Keratinocyte (primary cell): ENCODE data around the gene FAM3B. TPM values are rescaled to one million over a fixed set of nuclear protein-coding genes. Genes with fewer than 3 reads are reported as not detected.

Experiments used
- DNase-seq: peaks from one replicate; pipeline ENCODE4 v3.0.0-alpha.2; 2011; ENCODE audit warnings: low read depth, missing footprints, low spot score
- FAIRE-seq: peaks from 2 replicates; lab custom pipeline; 2011; peaks lifted over from hg19 to GRCh38; lab: Jason Lieb, UNC
- H2AFZ ChIP-seq: 2 replicates; pipeline ENCODE4 v1.6.0; 2012; ENCODE audit warnings: low read length, control low read depth, inconsistent platforms; ENCODE audit not compliant: control insufficient read depth
- H3K27ac ChIP-seq: 2 replicates; pipeline ENCODE4 v1.5.1; 2011; ENCODE audit warnings: low read length; ENCODE audit not compliant: control insufficient read depth, insufficient read depth
- H3K27me3 ChIP-seq: 3 replicates; pipeline ENCODE4 v1.6.0; 2011; ENCODE audit warnings: low read length; ENCODE audit not compliant: control insufficient read depth, insufficient read depth; ENCODE audit errors: extremely low read depth
- H3K36me3 ChIP-seq, 2 experiments: 2 replicates in 1 of 2; 3 replicates in 1 of 2; pipeline ENCODE4 v1.5.1; 2011; ENCODE audit warnings: low read length in 2 of 2, mild to moderate bottlenecking in 1 of 2; ENCODE audit not compliant: control insufficient read depth in 2 of 2, insufficient read depth in 2 of 2; ENCODE audit errors: extremely low read depth in 1 of 2
- H3K4me1 ChIP-seq: 3 replicates; pipeline ENCODE4 v1.5.1; 2011; ENCODE audit warnings: low read length; ENCODE audit not compliant: control insufficient read depth, insufficient read depth; ENCODE audit errors: extremely low read depth
- H3K4me2 ChIP-seq: 3 replicates; pipeline ENCODE4 v1.6.0; 2011; ENCODE audit warnings: low read depth, low read length; ENCODE audit not compliant: control insufficient read depth, insufficient read depth; ENCODE audit errors: extremely low read depth
- H3K4me3 ChIP-seq, 3 experiments: fragments of 200-600 bp in 1 of 3; sonication (generic) in 1 of 3; 2 replicates in 2 of 3; 3 replicates in 1 of 3; pipeline ENCODE4 v1.5.1; 2011 to 2016; ENCODE audit warnings: low read length in 3 of 3, mild to moderate bottlenecking in 3 of 3, control low read depth in 2 of 3, inconsistent platforms in 1 of 3, low read depth in 1 of 3, mixed read lengths in 1 of 3, mixed run types in 1 of 3, moderate library complexity in 1 of 3; ENCODE audit not compliant: control insufficient read depth in 2 of 3, insufficient read depth in 2 of 3; ENCODE audit errors: extremely low read depth in 1 of 3
- H3K79me2 ChIP-seq: 2 replicates; pipeline ENCODE4 v1.6.0; 2012; ENCODE audit warnings: low read length; ENCODE audit not compliant: control insufficient read depth, insufficient read depth
- H3K9ac ChIP-seq: 3 replicates; pipeline ENCODE4 v1.6.0; 2011; ENCODE audit warnings: low read length; ENCODE audit not compliant: control insufficient read depth, insufficient read depth; ENCODE audit errors: extremely low read depth
- H3K9me1 ChIP-seq: 3 replicates; pipeline ENCODE4 v1.6.0; 2011; ENCODE audit warnings: low read length; ENCODE audit not compliant: control insufficient read depth, insufficient read depth; ENCODE audit errors: extremely low read depth
- H3K9me3 ChIP-seq: 2 replicates; pipeline ENCODE4 v1.5.1; 2012; ENCODE audit warnings: low read depth, low read length; ENCODE audit not compliant: control insufficient read depth
- H4K20me1 ChIP-seq: 3 replicates; pipeline ENCODE4 v1.6.0; 2011; ENCODE audit warnings: low read length; ENCODE audit not compliant: control insufficient read depth, insufficient read depth; ENCODE audit errors: extremely low read depth
- CTCF ChIP-seq, 3 experiments: IDR thresholded peaks in 1 of 3; conservative IDR thresholded peaks in 1 of 3; optimal IDR thresholded peaks in 1 of 3; 2 replicates in 2 of 3; 3 replicates in 1 of 3; pipeline versions ENCODE3 to v1.5.1; 2011; ENCODE audit warnings: low read length in 3 of 3, mild to moderate bottlenecking in 3 of 3, moderate library complexity in 2 of 3, control low read depth in 1 of 3, inconsistent platforms in 1 of 3; ENCODE audit not compliant: insufficient read depth in 2 of 3; ENCODE audit errors: extremely low read depth in 1 of 3
- EZH2 ChIP-seq: IDR thresholded peaks from one replicate; pipeline ENCODE4 v1.6.1; 2012; ENCODE audit warnings: inconsistent platforms, mild to moderate bottlenecking, low read length, moderate library complexity
- dilution Hi-C: fragments of 300-500 bp; cut with MboI; formaldehyde crosslinking; loops from one replicate; pipeline ENCODE4 v1.7.0; 2020; ENCODE audit warnings: low sequenced_read_pairs; ENCODE audit not compliant: extremely low pct_ligation_motif_present
- polyA plus RNA-seq, 5 experiments: library from polyadenylated mRNA; depleted of rRNA in 3 of 5; stranded (reverse) in 3 of 5; stranded (forward) in 1 of 5; unstranded in 1 of 5; fragments of >200 nt; gene quantifications; 1 replicate in 1 of 5; 2 replicates in 3 of 5; 3 replicates in 1 of 5; pipeline versions ENCODE4 v1.2.1 to v1.2.3, GENCODE V29; 2011 to 2012; ENCODE audit warnings: missing spikeins in 2 of 5, low read depth in 1 of 5, low replicate concordance in 1 of 5

FAM3B gene
- polyA plus RNA-seq, 1 donor (not counting 4 experiments of a cell fraction or from before 2014, with no cell fraction given): not detected

DNA sequence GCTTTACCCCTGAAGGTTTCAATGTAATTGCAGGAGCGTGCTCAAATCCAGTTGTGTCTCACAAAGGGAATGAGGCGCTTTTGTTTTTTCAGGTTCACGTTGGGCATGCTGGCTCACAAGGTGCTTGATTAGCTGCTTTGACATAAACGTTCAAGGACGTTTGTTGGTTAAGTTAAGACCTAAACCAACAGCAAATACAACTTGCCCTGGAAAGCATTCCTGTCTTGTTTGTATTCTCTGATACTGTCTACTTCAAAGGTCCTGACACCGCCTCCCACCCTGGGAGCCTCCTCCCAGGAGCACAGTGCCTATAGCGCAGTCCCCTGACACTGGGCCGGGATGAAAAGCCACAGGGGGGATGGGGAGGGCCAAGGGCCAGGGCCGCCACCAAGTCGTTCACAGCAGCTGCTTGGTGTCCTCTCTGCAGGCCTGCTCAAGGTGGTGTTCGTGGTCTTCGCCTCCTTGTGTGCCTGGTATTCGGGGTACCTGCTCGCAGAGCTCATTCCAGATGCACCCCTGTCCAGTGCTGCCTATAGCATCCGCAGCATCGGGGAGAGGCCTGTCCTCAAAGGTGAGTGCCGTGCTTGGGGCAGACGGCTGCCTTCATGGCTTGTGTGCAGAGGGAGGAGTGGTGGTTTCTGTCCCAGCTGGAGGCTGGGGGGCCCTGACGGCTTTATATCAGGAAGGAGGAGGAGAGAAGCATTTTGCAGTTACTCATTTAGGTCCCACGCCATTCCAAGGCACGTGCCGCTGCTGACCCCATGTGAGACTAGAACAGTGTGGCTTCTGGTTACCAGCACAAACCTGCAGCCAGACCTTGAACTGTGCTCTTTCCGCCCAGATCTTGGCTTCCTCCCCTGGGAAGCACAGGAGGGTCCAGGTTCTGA lies 6.1 kb downstream of the FAM3B start:
- Histone ChIP-seq H3K4me1 (no peaks in the 10 kb centered on the region), H3K4me2 (no peak overlapping the region), H2AFZ (no peak overlapping the region), H3K9me1 (no peaks in the 10 kb centered on the region), H3K27me3 (peaks cover 33% of the 10 kb centered on the region), H3K9ac (no peak overlapping the region), H3K27ac (no peak overlapping the region), H3K4me3 (no peak overlapping the region), H3K9me3 (no peaks in the 10 kb centered on the region), H3K36me3 (no peaks in the 10 kb centered on the region), H3K79me2 (no peaks in the 10 kb centered on the region), H4K20me1 (no peaks in the 10 kb centered on the region)
- TF ChIP-seq EZH2 (no peak), CTCF (optimal IDR thresholded peaks at IDR 0.05 in 1 of 3, IDR thresholded peaks at IDR 0.05 in 1 of 3, conservative IDR thresholded peaks at IDR 0.05 in 1 of 3; ENCODE audit: extremely low read depth in 1 of 3, insufficient read depth in 2 of 3, low read length in 3 of 3) (no peak)
- no peak for FAIRE-seq
- DNase-seq: no peak
- dilution Hi-C loops: no loop called here

DNA sequence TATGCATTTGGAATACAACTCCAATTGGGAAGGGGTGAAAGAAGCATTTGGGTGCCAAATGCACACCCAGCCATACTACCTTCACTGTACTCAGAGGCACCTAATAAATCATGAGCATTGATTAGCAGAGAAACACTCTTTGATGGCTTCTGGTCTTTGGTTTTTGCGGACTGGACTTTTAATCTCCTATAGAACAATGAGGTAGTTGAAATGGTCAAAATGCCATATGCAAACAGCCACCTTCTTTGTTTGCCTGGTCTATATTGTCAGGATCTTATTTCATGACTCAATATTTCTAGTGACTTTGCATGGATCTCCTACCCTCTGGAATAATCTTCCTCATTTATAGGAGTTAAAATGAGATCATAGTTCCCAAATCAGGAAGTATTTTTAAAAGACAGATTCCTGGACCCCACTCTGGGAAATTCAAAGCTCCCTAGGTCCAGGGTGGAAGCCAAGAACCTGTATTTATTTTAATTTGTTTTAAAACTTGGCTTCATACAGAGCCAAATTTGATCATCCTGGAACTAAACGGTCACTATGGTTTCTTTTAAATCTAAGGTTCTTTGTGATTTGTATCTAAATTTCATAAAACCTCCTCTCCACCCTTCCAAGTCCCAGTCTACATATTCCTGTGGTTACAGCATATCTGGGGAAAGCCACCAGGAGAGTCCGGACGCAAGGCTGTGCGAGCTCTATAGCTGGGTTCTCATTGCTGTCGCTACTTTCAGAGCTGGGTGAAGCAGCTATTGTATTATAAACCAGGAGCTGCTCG lies 8.7 kb downstream of the FAM3B start:
- H3K4me2 ChIP-seq: no peak overlapping the region
- no peaks in the 10 kb centered on the region for H3K36me3 ChIP-seq
- TF ChIP-seq EZH2: no peak
- no peak for TF ChIP-seq CTCF (optimal IDR thresholded peaks at IDR 0.05 in 1 of 3, IDR thresholded peaks at IDR 0.05 in 1 of 3, conservative IDR thresholded peaks at IDR 0.05 in 1 of 3; ENCODE audit: extremely low read depth in 1 of 3, insufficient read depth in 2 of 3, low read length in 3 of 3)
- H3K27ac ChIP-seq: no peak overlapping the region
- H3K9ac ChIP-seq: no peak overlapping the region
- no peak overlapping the region for H2AFZ ChIP-seq
- H4K20me1 ChIP-seq: no peaks in the 10 kb centered on the region
- FAIRE-seq: no peak
- H3K4me1 ChIP-seq: no peaks in the 10 kb centered on the region
- no peak overlapping the region for H3K4me3 ChIP-seq
- dilution Hi-C loops: no loop called here
- H3K9me3 ChIP-seq: no peaks in the 10 kb centered on the region
- no peak for DNase-seq
- H3K9me1 ChIP-seq: no peaks in the 10 kb centered on the region
- H3K27me3 ChIP-seq: peaks cover 19% of the 10 kb centered on the region
- no peaks in the 10 kb centered on the region for H3K79me2 ChIP-seq
